T-cell (primary cell): ENCODE measurements around the gene PHGDH. TPM values are rescaled to one million over a fixed set of nuclear protein-coding genes. Genes with fewer than 3 reads are reported as not detected.
"Not testable (repeated sequence)": the region's sequence is repeated elsewhere in the genome, so short reads cannot be mapped to it uniquely, and the experiment has no call there.

ENCODE experiments used
- ATAC-seq, 4 experiments: fragments of 200-7000 bp in 3 of 4; fragments of 150-1000 bp in 1 of 4; cut with Tn5 transposase; replicated peaks in 1 of 4; 1 replicate in 3 of 4; 2 replicates in 1 of 4; pipeline ENCODE4 v1.10.0; 2021; ENCODE audit warnings: moderate library complexity in 3 of 4, mild to moderate bottlenecking in 2 of 4, moderate number of reproducible peaks in 1 of 4
- CTCF ChIA-PET, 2 donors: fragments of 300-600 bp; sonication (Branson Sonifier 250); formaldehyde crosslinking; loops; one replicate each; lab custom pipeline; 2022; ENCODE audit warnings: antibody characterized with exemption in 2 of 2; lab: Charles Lee
- POLR2A ChIA-PET, 2 donors: fragments of 300-600 bp; sonication (Branson Sonifier 250); formaldehyde crosslinking; loops; one replicate each; lab custom pipeline; 2022; ENCODE audit warnings: antibody characterized with exemption in 2 of 2; lab: Charles Lee
- DNase-seq, 35 experiments: peaks; one replicate each; pipeline versions ENCODE4 v3.0.0 to v3.0.0-alpha.2; 2013 to 2023
- H3K27ac ChIP-seq: one replicate; pipeline ENCODE4 v1.5.1; 2013; ENCODE audit warnings: low read length
- H3K27me3 ChIP-seq, 2 experiments: replicated peaks in 1 of 2; 1 replicate in 1 of 2; 2 replicates in 1 of 2; pipeline versions ENCODE4 v1.6.1 to v1.7.0; 2013; ENCODE audit warnings: low read length in 1 of 2, mixed read lengths in 1 of 2; ENCODE audit not compliant: control insufficient read depth in 2 of 2, insufficient read depth in 2 of 2; ENCODE audit errors: extremely low read depth in 1 of 2
- H3K36me3 ChIP-seq, 2 donors: 1 replicate in 1 of 2; 2 replicates in 1 of 2; pipeline versions ENCODE4 v1.6.1 to v1.7.0; 2013; ENCODE audit warnings: low read length in 1 of 2; ENCODE audit not compliant: control insufficient read depth in 2 of 2, insufficient read depth in 1 of 2; ENCODE audit errors: extremely low read depth in 1 of 2
- H3K4me1 ChIP-seq, 2 experiments: 1 replicate in 1 of 2; 2 replicates in 1 of 2; pipeline versions ENCODE4 v1.6.1 to v1.7.0; 2013; ENCODE audit warnings: low read length in 2 of 2, mixed read lengths in 1 of 2; ENCODE audit not compliant: insufficient read depth in 2 of 2, control insufficient read depth in 1 of 2; ENCODE audit errors: extremely low read depth in 1 of 2
- H3K4me3 ChIP-seq, 2 donors: 1 replicate in 1 of 2; 2 replicates in 1 of 2; pipeline versions ENCODE4 v1.5.1 to v1.7.0; 2013; ENCODE audit warnings: mild to moderate bottlenecking in 2 of 2, low read length in 1 of 2, moderate library complexity in 1 of 2; ENCODE audit not compliant: control insufficient read depth in 1 of 2; ENCODE audit errors: extremely low read depth in 1 of 2
- H3K9me3 ChIP-seq: 2 replicates; pipeline ENCODE4 v1.7.0; 2013
- H3K27ac Mint-ChIP-seq, 2 donors: one replicate each; pipeline ENCODE4 v1.8.0; 2020 to 2021; ENCODE audit warnings: mild to moderate bottlenecking in 2 of 2, mixed read lengths in 2 of 2
- H3K27me3 Mint-ChIP-seq, 2 donors: one replicate each; pipeline ENCODE4 v1.8.0; 2021 to 2022; ENCODE audit warnings: mixed read lengths in 2 of 2
- H3K36me3 Mint-ChIP-seq: one replicate; pipeline ENCODE4 v1.8.0; 2021; ENCODE audit warnings: mixed read lengths
- H3K4me1 Mint-ChIP-seq, 3 donors: one replicate each; pipeline ENCODE4 v1.8.0; 2020 to 2022; ENCODE audit warnings: mixed read lengths in 3 of 3, mild to moderate bottlenecking in 1 of 3
- H3K4me3 Mint-ChIP-seq, 3 donors: one replicate each; pipeline ENCODE4 v1.8.0; 2020 to 2022; ENCODE audit warnings: mild to moderate bottlenecking in 3 of 3, mixed read lengths in 3 of 3, moderate library complexity in 3 of 3
- H3K9me3 Mint-ChIP-seq, 3 donors: one replicate each; pipeline ENCODE4 v1.8.0; 2020 to 2022; ENCODE audit warnings: mixed read lengths in 3 of 3
- WGBS: methylation state at CpG from one replicate; pipeline ENCODE4 v1.1.5; 2013; ENCODE audit warnings: missing lambda C conversion rate; ENCODE audit not compliant: insufficient coverage; 5-methylcytosine and 5-hydroxymethylcytosine counted together
- total RNA-seq, 35 experiments: library from RNA in 6 of 35; stranded (reverse) in 6 of 35; fragments of 120-200 nt in 1 of 35; gene quantifications; one replicate each; pipeline versions ENCODE4 v1.2.1 to v1.2.4 and lab custom pipeline; 2013 to 2026

Gene PHGDH
- total RNA-seq, 5 donors from 2014 or later (not counting 1 experiment from before 2014, with no cell fraction given), result 7.8 to 27.4 (median 14.3) TPM

DNA sequence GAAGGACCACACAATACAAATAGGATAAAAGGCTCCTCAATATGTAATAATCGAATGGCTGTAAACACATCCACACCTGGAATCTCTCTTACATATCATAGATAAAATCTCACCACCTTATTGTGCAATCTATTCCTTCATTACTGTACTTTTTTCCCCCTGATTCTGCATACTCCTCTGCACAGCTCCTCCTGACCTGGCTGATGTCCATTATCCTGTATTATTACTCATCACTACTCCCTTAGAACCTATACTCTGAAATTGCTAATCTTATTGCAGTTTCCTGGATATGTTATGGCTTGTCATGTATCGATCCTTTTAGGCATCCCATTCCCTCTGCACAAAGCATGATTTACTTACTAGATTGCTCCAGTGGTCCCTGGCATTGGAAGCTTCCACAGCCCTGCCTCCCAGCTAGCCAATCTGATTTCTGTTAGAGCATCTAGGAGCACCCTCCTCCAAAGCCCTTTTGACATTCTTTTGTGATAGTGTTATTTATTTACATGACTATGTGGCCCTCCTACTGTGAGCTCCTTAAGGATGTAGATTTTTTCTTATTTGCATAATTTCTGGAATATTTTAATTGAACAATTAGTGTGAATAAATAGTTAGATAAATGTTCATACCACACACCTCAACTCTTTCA, 24.2 kb upstream of the PHGDH start:
- H3K27ac ChIP-seq, result no peak overlapping the region
- ATAC-seq, result no peak
- H3K9me3 ChIP-seq, result no peaks in the 10 kb centered on the region
- DNase-seq, result no peak
- ChIA-PET CTCF (interaction anchor here in 1 of 2 donors (1.0 kb wide), 1 partner anchor 8 kb away, joined by 3 read pairs; no protein-coding TSS in a partner anchor), POLR2A (no interaction called here)
- Mint-ChIP-seq H3K4me1 (no peaks in the 10 kb centered on the region), H3K36me3 (no peaks in the 10 kb centered on the region), H3K4me3 (no peak overlapping the region), H3K27me3 (peaks cover 0 to 2% of the 10 kb centered on the region in 2 donors), H3K9me3 (no peaks in the 10 kb centered on the region), H3K27ac (no peak overlapping the region)
- H3K4me1 ChIP-seq, result no peaks in the 10 kb centered on the region
- no peak overlapping the region for H3K4me3 ChIP-seq
- WGBS, result 67% methylated on average over 1 of the region's 2 CpGs
- no peaks in the 10 kb centered on the region for H3K36me3 ChIP-seq
- peaks cover 0 to 3% of the 10 kb centered on the region in 2 experiments for H3K27me3 ChIP-seq

DNA sequence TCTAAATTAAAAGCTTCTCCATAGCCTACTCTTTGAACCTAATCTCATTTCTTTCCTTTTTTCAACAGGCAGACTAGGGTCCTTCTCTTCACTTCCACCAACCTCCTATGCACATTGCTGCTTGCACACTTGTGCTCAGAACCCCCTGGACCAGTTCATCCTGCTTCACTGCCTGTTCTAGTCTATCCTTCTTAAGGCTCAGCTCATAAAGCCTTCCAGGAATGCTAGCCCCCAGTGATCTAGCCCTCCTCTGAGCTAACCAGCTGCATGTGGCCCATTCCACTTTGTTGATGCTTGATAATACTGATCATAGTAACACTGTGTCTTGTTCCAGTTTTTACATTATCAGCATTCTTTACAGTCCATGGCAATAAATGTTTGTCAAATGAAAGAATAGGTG, 22.9 kb upstream of the PHGDH start:
- ATAC-seq (no peak), DNase-seq (no peak)
- Histone ChIP-seq H3K9me3 (no peaks in the 10 kb centered on the region), H3K27ac (no peak overlapping the region), H3K36me3 (no peaks in the 10 kb centered on the region), H3K4me3 (no peak overlapping the region), H3K4me1 (no peaks in the 10 kb centered on the region), H3K27me3 (peaks cover 0 to 3% of the 10 kb centered on the region in 2 experiments)
- Mint-ChIP-seq H3K27ac (no peak overlapping the region), H3K27me3 (peaks cover 0 to 2% of the 10 kb centered on the region in 2 donors), H3K4me1 (no peaks in the 10 kb centered on the region), H3K9me3 (no peaks in the 10 kb centered on the region), H3K4me3 (no peak overlapping the region), H3K36me3 (no peaks in the 10 kb centered on the region)
- CTCF ChIA-PET, result no interaction called here
- POLR2A ChIA-PET, result interaction anchor here in 1 of 2 donors (0.6 kb wide), 1 partner anchor 36 kb away, joined by 3 read pairs; no protein-coding TSS in a partner anchor

- peaks cover 5 to 6% of the 10 kb centered on the region in 2 donors for H3K27me3 Mint-ChIP-seq
- no peak overlapping the region for H3K4me3 Mint-ChIP-seq
- no peak overlapping the region for H3K27ac Mint-ChIP-seq
- Histone ChIP-seq H3K36me3 (no peaks in the 10 kb centered on the region), H3K9me3 (no peaks in the 10 kb centered on the region), H3K27ac (no peak overlapping the region), H3K4me1 (no peaks in the 10 kb centered on the region), H3K4me3 (no peak overlapping the region), H3K27me3 (peaks cover 0 to 3% of the 10 kb centered on the region in 2 experiments)
- no peaks in the 10 kb centered on the region for H3K9me3 Mint-ChIP-seq
- H3K36me3 Mint-ChIP-seq, result peaks cover 3% of the 10 kb centered on the region
- ChIA-PET CTCF (no interaction called here), POLR2A (no interaction called here)
- no peak for DNase-seq
- no peak for ATAC-seq
- H3K4me1 Mint-ChIP-seq, result no peaks in the 10 kb centered on the region
Measured at GRCh38 chr1:119689511-119689910, 22.2 kb upstream of the PHGDH start.

- H3K4me3 ChIP-seq, H3K27ac ChIP-seq, H3K36me3 ChIP-seq, H3K4me3 Mint-ChIP-seq, H3K9me3 ChIP-seq, CTCF ChIA-PET, ATAC-seq, H3K36me3 Mint-ChIP-seq, DNase-seq, H3K4me1 ChIP-seq, H3K4me1 Mint-ChIP-seq, POLR2A ChIA-PET, H3K27me3 ChIP-seq, H3K27ac Mint-ChIP-seq: not testable (repeated sequence)
- H3K27me3 Mint-ChIP-seq, result peaks cover 19 to 38% of the 10 kb centered on the region in 2 donors
- peaks cover 9 to 12% (median 11%) of the 10 kb centered on the region in 3 donors for H3K9me3 Mint-ChIP-seq
- WGBS, result 88% methylated on average over 3 of the region's 4 CpGs
Measured at GRCh38 chr1:119696863-119697262, 14.9 kb upstream of the PHGDH start.

GRCh38 chr1:119697598-119697997, 14.1 kb upstream of the PHGDH start:
- ChIA-PET CTCF (no interaction called here), POLR2A (no interaction called here)
- H3K27ac ChIP-seq, result no peak overlapping the region
- WGBS, result 93% methylated on average over 2 of the region's 3 CpGs
- ATAC-seq, result no peak
- H3K9me3 ChIP-seq, result no peaks in the 10 kb centered on the region
- no peaks in the 10 kb centered on the region for H3K4me1 ChIP-seq
- Mint-ChIP-seq H3K4me3 (no peak overlapping the region), H3K4me1 (no peaks in the 10 kb centered on the region), H3K27ac (no peak overlapping the region), H3K9me3 (peaks cover 16 to 19% (median 18%) of the 10 kb centered on the region in 3 donors), H3K27me3 (peaks cover 21 to 38% of the 10 kb centered on the region in 2 donors), H3K36me3 (peaks cover 3% of the 10 kb centered on the region)
- H3K4me3 ChIP-seq, result no peak overlapping the region
- DNase-seq, result no peak
- peaks cover 0 to 5% of the 10 kb centered on the region in 2 experiments for H3K27me3 ChIP-seq
- H3K36me3 ChIP-seq, result no peaks in the 10 kb centered on the region

DNA sequence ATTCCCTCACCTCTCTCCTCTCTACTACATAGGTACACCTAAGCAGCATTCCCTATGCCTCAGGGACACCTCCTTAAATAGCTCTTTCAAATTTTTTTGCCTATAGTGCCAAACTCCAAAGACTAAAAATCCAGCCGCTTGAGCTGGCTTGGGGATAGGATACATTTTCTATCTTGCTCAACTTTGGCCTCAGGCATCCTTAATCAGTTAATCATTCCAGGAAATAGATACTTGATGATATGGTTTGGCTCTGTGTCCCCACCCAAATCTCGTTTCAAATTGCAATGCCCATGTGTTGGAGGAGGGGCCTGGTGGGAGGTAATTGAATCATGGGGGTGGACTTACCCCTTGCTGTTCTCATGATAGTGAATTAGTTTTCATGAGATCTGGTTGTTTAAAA, 11.4 kb upstream of the PHGDH start:
- Mint-ChIP-seq H3K27me3 (peaks cover 30 to 37% of the 10 kb centered on the region in 2 donors), H3K4me3 (no peak overlapping the region), H3K9me3 (peaks cover 16 to 23% (median 20%) of the 10 kb centered on the region in 3 donors), H3K4me1 (no peaks in the 10 kb centered on the region), H3K36me3 (no peaks in the 10 kb centered on the region), H3K27ac (no peak overlapping the region)
- CTCF ChIA-PET, result no interaction called here
- no peak overlapping the region for H3K4me3 ChIP-seq
- no peaks in the 10 kb centered on the region for H3K9me3 ChIP-seq
- POLR2A ChIA-PET, result no interaction called here
- no peak overlapping the region for H3K27ac ChIP-seq
- ATAC-seq (no peak), DNase-seq (no peak)
- H3K36me3 ChIP-seq, result no peaks in the 10 kb centered on the region
- peaks cover 0 to 5% of the 10 kb centered on the region in 2 experiments for H3K27me3 ChIP-seq
- 17% methylated on average over 1 of the region's 2 CpGs for WGBS
- no peaks in the 10 kb centered on the region for H3K4me1 ChIP-seq
